HG03565 (cell line): Measurements from ENCODE around the gene ADAMTS3.

Experiments
- ATAC-seq: cut with Tn5 transposase; IDR thresholded peaks from one replicate; pipeline ENCODE4 v1.9.1; 2021; ENCODE audit warnings: mild to moderate bottlenecking, moderate library complexity; ENCODE audit not compliant: unreplicated experiment

The ADAMTS3 gene

DNA sequence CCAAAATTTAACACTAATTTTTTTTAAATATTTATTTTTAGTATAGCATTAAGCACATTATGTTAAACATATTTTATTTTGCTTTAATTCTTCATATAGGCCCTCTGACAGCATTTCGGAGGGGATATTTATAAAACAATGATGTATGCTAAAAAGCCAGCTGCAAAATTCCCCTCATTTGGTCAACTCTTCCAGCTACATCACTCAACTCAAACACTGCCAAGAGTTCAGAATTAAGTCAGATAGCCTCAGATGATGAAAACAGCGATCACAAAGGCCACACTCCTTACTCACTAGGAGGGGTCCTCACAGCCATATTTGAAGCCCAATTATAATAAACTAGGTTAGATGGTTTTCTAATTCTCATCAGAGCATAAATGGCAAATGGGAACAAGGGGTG, 146.6 kb downstream of the ADAMTS3 start:
- no peak for ATAC-seq

DNA sequence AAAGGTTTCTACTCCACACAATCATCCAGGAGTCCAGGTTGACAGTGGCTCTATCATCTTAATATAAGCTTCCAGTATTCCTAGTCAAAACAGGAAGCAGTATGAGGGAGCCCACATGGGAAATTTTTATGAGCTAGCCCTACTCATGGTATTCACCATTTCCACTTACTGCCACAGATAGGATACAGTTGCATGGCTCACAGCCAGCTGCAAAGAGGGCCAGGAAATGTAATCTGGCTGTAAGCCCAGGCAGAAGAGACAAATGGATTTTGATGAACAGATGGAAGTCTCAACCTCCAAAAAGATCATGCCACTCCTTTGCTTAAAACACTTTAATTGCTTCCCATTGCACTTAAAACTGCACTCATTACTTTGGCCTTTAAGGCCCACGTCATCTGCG, 150.6 kb downstream of the ADAMTS3 start:
- ATAC-seq = no peak

DNA sequence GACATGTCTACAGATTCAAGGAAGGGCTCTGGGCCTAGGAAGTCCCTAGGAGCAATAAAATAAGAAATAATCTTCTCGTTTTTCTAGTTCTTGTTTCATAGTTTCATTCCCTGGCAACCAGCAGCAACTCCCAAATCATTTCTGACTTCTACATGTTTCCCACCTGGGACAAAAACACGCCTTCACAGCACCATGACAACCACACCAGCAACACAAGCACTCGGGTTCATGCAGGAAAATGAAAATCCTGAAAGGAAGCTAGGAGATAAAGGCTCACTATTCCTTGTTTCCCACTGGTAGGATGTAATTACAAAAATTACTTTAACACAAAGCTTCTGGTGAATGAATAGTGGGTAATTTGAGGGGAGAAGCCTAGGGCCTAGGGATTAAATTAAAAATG, 158.9 kb downstream of the ADAMTS3 start:
- no peak for ATAC-seq

DNA sequence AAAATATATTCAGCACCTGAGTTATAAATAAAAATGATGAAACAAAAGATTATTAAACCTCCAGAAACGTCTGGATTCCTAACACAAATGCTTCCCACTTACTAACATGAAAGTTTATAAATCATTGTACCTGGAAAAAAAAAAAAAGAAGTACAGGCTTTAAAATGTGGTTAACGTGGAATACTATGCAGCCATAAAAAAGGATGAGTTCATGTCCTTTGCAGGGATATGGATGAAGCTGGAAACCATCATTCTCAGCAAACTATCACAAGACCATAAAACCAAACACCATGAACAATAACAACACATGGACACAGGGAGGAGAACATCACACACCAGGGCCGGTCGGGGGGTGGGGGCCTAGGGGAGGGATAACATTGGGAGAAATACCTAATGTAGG, 160.5 kb downstream of the ADAMTS3 start:
- no peak for ATAC-seq

DNA sequence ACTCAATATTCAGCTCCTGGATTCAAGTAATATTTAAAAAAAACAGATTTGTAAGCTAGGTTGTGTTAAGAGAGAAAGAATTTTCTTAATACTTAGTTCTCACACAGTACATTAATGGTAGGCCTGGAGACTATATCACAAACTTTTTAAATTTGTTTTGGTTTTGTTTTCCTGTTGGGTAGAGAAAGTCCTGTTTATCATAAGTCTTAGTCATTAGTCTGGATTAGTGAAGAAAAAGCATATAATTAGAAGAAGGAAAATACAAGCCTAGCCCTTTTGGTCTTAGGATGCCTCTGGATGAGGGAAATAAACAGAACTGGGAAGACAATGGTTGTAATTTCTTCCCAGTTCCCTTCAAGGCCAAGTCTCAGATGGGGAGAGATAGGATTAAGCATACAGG, 163.6 kb downstream of the ADAMTS3 start:
- no peak for ATAC-seq

DNA sequence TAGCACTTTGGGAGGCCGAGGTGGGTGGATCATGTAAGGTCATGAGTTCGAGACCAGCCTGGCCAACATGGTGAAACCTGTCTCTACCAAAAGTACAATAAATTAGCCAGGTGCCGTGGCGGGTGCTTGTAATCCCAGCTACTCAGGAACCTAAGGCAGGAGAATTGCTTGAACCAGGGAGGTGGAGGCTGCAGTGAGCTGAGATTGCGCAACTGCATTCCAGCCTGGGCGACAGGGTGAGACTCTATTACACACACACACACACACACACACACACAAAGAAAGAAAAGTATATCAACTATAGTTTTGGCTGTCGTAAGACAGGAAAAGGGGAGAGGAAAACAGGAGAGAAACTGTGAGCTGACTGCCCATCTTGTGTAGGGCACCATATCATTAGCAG, 171.7 kb downstream of the ADAMTS3 start:
- no peak for ATAC-seq

DNA sequence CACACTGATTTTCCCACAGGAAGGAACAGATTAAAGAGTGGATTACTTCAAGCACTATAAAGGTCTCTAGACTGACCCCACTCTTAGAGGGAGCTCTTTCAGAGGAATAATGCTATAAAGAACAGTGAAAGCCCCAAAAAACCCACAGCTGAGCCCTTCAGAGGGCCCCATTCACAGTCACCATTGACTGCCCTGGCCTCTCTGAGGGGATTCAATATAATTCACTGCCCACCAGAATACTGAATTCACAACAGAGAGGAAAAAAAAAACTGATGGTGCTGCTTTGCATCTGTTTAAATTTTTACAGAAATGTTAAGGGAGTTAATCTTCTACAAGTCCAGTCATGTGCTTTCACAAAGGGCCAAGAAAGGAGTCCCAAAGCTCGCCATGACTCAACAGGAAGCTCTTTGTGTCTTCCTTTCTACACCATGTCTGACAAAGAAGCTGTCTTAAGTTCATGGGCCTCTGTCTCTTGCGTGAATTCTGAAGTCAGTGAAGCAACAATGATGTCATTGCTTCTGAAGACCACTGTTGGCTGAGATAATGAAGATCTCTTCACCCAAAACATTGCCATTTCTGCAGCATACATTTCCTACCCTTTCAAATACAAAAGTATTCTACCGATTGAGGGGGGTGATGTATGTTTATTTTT, 174.9 kb downstream of the ADAMTS3 start:
- no peak for ATAC-seq

DNA sequence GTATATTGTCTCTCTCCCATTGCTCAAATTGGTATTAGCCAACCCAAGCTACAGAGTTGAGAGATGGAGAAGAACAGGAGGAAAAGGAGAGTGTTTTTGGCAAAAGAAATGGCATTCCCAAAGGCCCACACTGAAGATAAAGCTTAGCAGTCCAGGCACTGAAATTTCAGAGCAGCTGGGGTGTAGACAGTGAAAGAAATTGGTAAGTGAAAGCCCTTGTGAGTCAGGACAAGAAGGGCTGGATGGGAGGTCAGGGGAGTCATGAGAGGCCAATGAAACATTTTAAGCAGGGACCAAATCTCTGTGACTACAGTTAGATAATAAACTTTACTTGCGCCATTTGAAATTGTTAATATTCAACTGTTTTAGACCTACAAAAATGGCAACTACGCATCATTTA, 177.7 kb downstream of the ADAMTS3 start:
- no peak for ATAC-seq

DNA sequence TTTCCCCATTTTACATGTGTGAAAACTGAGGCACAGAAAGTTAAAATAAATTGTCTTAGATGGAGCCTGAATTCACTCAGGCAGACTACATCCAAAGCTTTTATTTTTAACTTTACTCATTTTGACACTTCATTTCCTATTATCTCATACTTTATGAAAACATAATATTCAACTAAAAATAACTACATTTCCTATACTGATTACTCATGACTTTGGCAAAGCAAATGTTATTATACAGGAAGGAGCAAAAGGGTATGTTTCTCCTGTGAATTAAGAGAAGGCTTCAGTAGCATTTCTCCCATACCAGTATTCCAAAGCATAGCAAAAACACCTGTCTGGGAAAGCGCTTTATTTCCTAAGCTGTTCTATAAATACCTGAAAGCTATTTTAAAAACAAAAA, 178.6 kb downstream of the ADAMTS3 start:
- ATAC-seq = no peak

DNA sequence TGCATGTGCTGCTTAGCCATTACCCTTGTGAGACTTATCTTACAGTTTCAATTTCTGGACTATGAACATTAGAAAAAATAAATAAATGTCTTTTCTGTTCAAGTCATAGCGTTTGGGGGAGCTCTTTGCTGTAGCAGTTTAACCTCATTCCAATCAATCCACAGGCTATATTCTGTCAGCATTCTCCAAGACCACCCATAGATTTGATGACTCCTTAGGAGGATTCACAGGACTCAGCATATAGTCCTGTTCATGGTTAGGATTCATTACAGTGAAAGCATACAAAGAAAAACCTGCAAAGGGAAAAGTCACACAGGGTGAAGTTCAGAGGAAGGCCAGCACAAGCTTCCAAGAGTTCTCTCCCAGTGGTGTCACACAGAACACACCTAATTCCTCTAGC, 180.5 kb downstream of the ADAMTS3 start:
- ATAC-seq = no peak

DNA sequence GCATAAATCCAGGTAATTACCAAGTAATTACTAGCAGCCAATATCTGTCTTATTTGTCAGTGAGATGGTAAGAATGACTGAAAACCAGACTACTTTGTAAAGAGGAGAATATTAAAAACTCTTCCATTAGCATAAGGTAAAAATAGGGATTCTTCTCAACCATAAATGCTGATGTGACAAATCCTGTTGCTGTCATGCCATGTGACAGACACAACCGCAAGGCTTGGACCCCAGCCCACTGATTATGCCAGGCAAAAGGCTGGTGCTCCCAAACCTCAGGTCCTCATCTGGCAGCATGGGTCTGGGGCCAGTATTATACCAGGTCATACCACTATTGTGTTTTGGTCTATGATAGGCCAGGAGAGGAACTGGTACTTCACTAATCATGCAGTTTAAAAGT, 181.1 kb downstream of the ADAMTS3 start:
- no peak for ATAC-seq

DNA sequence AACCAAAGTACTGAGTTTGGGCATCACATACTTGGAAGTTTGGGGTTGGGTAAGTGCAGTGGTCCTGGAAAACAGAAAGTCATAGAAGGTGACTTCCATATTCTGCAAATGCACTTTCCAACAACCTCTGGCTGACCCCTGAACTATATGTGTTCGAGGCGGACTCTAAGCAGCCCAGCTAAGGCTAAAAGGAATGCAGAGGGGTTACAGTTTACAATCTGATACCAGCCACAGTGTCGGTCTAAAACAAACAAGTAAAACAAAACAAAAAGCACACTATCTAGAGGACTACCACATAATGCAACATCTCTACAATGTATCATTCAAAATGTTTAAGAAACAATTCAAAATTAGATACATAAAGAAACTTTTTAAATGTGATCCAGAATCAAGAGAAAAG, 185.6 kb downstream of the ADAMTS3 start:
- no peak for ATAC-seq

DNA sequence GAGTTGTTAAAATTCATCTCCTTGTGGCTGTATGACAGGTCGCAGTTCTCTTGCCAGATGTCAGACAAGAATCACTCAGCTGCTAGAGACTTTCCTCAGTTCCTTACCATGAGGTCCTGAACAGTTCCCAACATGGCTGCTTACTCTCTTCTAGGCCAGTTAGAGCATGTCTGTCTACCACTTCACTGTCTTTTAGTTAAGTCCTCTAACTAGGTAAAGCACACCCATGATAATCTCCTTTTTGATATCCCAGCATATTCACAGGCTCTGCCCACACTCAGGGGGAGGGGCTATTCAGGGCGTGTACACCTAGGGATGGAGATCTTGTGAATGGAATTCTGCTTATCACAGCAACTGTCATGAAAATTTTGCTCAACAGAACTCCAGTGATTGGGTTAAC, 190.1 kb downstream of the ADAMTS3 start:
- ATAC-seq = no peak

DNA sequence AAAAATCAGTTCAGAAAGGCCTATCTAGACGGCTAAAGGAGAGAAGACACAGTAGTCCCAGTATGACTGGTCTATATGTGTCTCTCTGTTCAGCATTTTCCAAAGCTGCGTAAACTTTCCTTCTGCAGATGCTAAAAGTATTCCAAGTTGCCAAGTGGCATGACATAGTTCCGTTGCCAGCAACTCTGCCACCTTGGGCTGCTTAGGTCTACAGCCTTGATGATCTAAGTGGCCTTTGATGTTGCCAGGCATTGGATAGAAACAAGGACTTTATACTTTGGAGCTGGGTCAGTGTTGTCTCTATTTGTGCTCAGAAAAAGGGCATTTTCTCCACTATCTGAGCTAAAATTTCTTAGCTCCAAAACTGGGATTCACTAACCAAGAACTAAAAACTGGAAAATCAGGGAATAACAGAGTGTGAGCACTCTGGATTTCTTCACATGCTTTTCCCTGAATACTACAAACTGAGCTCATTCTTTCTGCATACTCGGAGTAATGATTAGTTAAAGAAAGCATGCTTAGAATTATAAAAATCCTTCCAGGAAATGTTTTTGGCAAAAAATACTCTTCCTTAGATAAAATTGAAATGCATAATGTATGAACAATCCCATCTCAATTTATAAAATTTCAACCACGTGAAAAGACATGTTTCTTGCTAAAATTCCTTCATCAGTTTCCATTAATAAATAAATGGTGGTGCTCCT, 191.4 kb downstream of the ADAMTS3 start:
- ATAC-seq = no peak

DNA sequence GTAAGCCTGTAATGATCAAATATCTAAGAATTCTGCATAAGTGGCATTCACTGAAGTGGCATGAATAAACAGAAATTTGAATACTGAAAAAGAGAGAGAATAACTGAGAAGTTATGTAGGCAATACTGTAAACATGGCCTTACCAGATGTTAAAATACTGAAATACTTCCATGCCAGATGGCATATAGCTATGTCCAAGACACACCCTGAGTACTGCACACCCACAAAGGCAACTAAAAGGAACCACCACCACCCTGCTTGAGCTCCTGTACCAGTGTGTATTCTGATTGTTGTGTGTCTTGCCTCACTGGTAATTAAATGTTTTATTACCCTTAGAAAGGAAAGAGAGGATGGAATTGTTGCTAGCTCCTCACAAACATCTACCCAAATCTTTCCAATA, 192.1 kb downstream of the ADAMTS3 start:
- ATAC-seq = no peak

DNA sequence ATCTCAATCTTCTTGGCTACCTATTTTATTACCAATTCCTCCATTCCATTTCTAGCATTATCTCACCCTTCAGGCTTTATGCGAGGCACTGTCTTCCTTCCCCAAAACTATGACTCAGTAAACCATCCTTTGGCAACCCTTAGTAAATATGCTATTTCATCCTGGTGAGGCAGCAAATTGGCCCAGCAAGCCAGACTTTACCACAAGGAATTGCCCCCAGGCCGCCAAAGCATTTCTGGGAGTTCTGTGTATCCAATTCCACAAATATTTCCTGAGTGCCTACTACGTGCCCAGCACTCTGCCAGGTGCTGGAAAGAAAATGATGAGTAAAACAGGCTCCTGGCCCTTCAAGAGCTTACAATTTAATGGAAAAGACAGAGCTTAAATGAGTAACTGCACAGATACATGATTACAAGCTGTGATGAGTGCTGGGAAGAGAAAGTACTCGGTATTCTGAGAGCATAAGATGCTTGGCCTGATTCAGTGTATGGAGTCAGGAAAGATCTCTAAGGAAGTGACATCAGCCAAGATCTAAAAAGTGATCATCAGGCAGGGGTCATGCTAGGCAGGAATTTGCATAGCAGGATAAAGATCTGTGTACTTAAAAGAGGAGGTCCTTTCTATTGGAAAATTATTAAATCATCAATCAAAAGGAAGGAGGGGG, 193.8 kb downstream of the ADAMTS3 start:
- ATAC-seq = no peak

DNA sequence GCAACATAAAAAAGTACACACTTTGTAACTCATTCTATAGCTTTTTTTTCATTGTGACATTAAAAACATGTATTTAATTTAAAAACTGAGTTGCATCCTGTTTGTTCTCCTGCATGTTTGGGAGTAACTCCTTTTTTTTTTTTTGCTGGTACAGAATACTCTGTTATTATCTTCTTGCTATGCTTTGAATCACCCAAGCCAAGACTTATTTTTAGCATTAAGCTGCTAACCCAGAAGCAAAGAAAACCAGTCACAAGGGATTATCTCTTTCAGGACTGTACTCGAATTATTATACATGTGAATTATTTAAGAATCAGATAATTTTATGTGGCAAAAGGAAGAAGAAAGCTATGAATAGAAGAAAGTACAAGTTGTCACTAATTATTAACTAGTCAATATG, 194.9 kb downstream of the ADAMTS3 start:
- no peak for ATAC-seq

DNA sequence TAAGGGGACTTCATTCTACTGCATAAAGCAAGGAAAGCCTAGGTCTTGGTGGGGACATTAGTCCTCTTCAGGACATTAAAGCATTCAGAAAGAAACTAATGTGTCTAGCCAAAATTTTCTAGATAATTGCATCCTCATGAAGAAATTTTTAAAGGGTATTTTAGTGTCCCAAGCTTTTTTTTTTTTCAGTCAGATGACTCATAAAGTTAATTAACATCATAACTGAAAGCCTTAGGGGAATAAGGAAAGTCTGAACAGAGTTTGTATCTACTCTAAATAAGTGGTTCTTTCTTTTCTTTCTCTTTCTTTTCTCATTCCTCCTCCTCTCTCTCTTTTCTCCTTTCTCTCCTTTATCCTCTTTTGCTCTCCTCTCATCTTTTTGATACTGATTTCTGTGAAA, 202.4 kb downstream of the ADAMTS3 start:
- no peak for ATAC-seq

DNA sequence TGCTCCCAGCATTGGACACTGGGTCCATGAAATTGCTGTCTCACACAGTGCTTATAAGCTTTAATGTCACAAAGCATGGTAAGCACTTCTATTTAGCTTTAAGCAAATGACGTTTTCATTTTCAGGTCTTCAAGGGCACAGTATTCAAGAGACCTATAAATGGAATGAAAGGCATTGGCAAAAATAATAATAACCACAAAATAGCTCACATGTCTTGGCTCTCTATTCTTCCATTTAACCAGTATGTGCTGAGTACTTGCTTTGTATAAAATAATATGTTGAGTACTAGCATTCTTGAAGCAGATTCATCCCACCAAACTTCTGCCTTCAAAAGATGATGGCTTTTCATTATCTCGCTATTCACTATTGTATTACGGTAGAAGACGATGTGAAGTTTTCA, 203.0 kb downstream of the ADAMTS3 start:
- no peak for ATAC-seq

DNA sequence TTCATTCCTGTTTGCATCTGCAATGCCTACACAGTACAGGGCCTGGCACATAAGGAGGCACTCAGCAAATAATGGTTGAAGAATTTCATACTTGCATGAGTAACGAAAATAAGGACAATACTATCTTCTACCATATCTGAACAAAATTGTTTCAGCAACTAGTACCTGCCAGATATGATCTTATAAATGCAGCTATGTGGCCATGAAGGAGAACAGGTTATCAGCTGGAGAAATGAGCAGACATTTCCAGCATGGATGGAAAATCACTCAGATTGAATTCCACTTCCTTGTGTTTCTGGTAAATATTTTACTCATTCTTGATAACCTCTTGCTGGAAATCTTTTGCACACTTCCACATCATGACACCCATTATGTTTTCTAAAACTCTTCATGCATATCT, 204.0 kb downstream of the ADAMTS3 start:
- ATAC-seq = no peak

DNA sequence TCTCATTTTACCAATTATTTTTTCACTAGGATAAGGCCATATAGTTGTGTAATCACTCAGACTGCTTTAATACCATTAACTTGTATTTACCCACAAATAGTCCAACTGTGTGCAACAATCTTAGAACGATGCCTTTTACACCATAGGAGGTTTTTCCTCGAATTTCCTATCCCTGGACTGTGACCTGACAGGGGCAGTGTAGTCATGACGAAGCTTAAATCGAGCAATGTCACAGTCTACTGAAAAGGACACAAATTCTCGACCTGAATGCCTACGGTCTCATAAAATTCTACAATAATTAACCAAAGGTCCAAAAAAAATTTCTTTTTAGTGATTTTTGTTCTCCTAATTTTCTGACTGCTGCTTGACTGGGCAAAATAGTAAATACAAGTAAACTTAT, 208.9 kb downstream of the ADAMTS3 start:
- no peak for ATAC-seq

DNA sequence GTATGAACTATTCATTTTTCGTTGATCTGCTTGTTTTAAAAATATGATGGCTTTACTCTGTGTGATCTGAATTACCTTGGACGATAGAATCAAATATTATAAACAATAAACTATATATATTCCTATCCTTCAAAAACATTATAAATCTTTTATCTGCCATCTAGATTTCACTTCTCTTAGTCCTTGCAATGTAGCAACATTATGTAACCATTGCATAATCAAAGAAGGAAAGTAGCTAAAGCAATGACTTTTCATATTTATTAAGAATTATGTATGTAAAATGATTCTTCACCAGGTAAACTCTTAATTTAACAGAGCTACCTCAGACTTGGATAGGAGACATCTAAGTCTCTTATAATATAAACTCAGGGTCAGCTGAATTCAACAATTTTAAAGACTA, 210.5 kb downstream of the ADAMTS3 start:
- no peak for ATAC-seq
